Chondrocyte (in vitro differentiated cells): ENCODE data around the gene WFIKKN2. TPM values are rescaled to one million over a fixed set of nuclear protein-coding genes. Genes with fewer than 3 reads are reported as not detected.

Source experiments
- DNase-seq: peaks from one replicate; pipeline ENCODE4 v3.0.0; 2021; ENCODE audit warnings: mixed read lengths, low spot score
- H3K27ac Mint-ChIP-seq: one replicate; pipeline ENCODE4 v1.8.0; 2021; ENCODE audit warnings: mild to moderate bottlenecking, moderate library complexity, mixed read lengths; ENCODE audit not compliant: unreplicated experiment
- H3K27me3 Mint-ChIP-seq: 2 replicates; pipeline ENCODE4 v1.8.0; 2021; ENCODE audit warnings: low read depth, mixed read lengths
- H3K36me3 Mint-ChIP-seq: 2 replicates; pipeline ENCODE4 v1.8.0; 2021; ENCODE audit warnings: low read depth, mixed read lengths
- H3K4me1 Mint-ChIP-seq: 2 replicates; pipeline ENCODE4 v1.8.0; 2021; ENCODE audit warnings: low read depth, mild to moderate bottlenecking, mixed read lengths
- H3K4me3 Mint-ChIP-seq: one replicate; pipeline ENCODE4 v1.8.0; 2021; ENCODE audit warnings: mild to moderate bottlenecking, moderate library complexity, mixed read lengths; ENCODE audit not compliant: unreplicated experiment
- H3K9me3 Mint-ChIP-seq: 2 replicates; pipeline ENCODE4 v1.8.0; 2021; ENCODE audit warnings: low read depth, mixed read lengths
- total RNA-seq: library from RNA; stranded (reverse); gene quantifications from 3 replicates; pipeline ENCODE4 v1.2.1, GENCODE V29; 2021
- TF ChIP-seq, protein P1 (sequence below): fragments of 200-600 bp; sonication (generic); IDR thresholded peaks from 2 replicates; pipeline ENCODE4 v1.5.0; 2021; ENCODE audit warnings: antibody characterized with exemption, mild to moderate bottlenecking, moderate library complexity

The WFIKKN2 gene
- total RNA-seq, 1 donor from 2014 or later: 0.12 TPM

DNA sequence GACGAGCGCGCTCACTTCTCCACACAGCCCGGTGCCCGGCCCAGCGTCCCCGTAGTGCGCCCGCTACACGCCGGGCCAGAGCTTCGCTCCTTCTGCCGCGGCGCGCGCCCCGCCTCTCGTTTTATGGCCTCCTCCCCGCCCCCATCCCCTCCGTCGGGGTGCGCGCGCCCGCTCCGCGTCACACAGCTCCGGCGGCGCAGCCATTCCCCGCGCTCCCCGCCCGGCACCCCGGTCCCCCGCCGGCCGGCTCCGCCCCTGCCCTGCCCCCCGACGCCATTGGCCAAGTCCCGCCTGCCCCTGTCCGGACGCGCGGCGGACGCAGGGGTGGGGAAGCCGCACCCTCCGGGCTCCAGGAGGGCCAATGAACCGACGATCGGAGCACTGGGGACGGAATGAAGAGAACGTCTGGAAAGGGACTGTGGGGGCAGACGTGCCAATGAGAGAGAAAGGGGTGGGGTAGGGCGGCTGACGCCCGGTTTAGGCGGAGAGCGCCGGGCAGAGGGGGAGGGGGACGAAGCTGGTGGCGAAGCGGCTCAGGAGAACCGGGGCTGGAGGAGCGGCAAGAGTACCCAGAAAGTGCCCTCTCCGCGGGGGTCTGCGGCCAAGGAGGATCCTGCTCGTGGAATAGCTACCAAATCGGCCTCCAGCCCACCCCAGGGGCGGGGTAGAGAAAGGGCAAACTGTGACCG, 31.0 kb downstream of the WFIKKN2 start, which contains the start of gene TOB1:
TOB1 (minus strand) TSS at position 94 of the 689 bp plus-strand sequence. CDS start 2,337 bp downstream, outside the sequence.
- Mint-ChIP-seq H3K36me3 (peaks cover 14% of the 10 kb centered on the region), H3K27ac (peak within 1 kb of the TSS; percentile 98), H3K4me1 (peaks cover 41% of the 10 kb centered on the region), H3K4me3 (peak within 1 kb of the TSS; percentile 97), H3K27me3 (no peaks in the 10 kb centered on the region), H3K9me3 (no peaks in the 10 kb centered on the region)
- TF ChIP-seq, protein P1, sequence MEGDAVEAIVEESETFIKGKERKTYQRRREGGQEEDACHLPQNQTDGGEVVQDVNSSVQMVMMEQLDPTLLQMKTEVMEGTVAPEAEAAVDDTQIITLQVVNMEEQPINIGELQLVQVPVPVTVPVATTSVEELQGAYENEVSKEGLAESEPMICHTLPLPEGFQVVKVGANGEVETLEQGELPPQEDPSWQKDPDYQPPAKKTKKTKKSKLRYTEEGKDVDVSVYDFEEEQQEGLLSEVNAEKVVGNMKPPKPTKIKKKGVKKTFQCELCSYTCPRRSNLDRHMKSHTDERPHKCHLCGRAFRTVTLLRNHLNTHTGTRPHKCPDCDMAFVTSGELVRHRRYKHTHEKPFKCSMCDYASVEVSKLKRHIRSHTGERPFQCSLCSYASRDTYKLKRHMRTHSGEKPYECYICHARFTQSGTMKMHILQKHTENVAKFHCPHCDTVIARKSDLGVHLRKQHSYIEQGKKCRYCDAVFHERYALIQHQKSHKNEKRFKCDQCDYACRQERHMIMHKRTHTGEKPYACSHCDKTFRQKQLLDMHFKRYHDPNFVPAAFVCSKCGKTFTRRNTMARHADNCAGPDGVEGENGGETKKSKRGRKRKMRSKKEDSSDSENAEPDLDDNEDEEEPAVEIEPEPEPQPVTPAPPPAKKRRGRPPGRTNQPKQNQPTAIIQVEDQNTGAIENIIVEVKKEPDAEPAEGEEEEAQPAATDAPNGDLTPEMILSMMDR: no peak
- DNase-seq: peak; percentile 99

DNA sequence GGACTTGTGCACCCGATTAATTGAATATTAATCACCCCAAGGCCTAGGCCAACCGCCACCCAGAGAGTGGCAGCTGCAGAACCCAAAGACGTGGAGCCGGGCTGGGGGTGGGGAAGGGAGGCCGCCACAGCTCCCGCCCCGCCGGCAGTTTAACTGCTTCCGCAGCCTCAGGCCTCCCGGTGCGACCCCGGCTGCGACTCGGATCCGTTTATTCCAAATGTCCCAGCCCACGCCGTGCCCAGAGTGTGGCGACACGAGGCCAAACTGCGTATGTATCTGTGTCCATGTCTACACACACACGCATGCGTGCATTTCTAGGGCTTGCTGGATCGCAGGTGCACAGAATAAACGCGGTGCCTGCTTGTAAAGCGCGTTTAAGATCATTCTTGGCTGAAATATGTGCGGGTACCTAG, 31.6 kb downstream of the WFIKKN2 start:
- Mint-ChIP-seq H3K36me3 (peaks cover 8% of the 10 kb centered on the region), H3K4me1 (peaks cover 37% of the 10 kb centered on the region), H3K27me3 (no peaks in the 10 kb centered on the region), H3K27ac (peak overlapping the region; percentile 98), H3K9me3 (no peaks in the 10 kb centered on the region), H3K4me3 (peak overlapping the region; percentile 88)
- no peak for DNase-seq
- TF ChIP-seq, protein P1: no peak

DNA sequence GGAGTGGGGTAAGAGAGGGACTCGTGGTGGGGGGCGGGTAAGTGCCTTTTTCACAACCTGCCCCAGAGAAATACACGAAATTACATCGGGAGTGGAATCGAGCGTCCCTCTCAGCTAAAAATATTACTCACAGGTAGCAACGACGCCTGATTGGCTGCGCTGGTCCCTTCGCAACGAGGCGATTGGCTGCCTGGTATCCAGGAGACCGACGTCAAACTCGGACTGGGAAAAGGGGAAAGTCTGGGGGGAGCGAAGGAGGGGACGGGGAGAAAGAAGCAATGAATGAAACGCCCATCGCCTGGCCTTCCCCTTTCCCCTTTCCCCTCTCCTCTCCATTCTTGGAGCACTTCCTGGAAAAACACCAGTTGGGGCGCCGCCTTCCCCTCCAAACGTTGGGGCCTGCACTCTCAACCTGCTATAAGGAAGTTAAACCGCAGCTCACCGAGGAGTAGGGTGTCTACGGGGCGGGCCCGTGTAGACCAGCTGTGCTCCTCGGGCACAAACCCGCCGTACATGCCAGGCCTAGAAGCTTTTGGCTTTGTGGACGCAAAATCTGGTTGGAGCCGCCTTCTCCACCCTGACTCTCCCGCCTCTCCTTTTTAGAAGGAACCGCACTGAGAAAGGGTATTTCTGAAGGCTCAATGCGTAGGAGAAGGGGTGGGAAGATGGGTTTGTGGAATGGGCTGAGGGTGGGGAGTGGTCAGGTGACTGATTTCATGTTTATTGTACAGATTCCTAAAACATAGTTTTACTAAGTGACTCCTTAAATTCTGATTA, 32.2 kb downstream of the WFIKKN2 start:
- Mint-ChIP-seq H3K4me1 (peaks cover 37% of the 10 kb centered on the region), H3K27me3 (no peaks in the 10 kb centered on the region), H3K27ac (peak overlapping the region; percentile 98), H3K9me3 (no peaks in the 10 kb centered on the region), H3K36me3 (peaks cover 8% of the 10 kb centered on the region), H3K4me3 (peak overlapping the region; percentile 88)
- DNase-seq: peak; percentile 95
- TF ChIP-seq, protein P1: no peak

DNA sequence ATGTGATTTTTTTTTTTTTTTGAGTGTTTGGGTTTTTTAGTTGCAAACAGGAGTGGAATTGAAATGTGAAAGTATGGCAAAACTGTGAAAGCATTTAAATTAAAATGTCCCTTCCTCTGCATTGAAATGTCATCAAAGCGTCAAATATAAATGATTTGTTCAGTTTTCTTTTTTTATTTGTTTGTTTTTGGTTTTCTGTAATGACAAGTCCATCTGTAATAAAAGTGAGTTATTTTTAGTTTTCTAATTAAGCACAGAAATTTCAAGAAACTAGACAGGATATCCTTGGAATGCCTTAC, 32.7 kb downstream of the WFIKKN2 start:
- TF ChIP-seq, protein P1: no peak
- Mint-ChIP-seq H3K36me3 (peaks cover 5% of the 10 kb centered on the region), H3K9me3 (no peaks in the 10 kb centered on the region), H3K4me1 (peaks cover 33% of the 10 kb centered on the region), H3K27ac (peak overlapping the region; percentile 98), H3K27me3 (no peaks in the 10 kb centered on the region), H3K4me3 (peak overlapping the region; percentile 88)
- DNase-seq: no peak

DNA sequence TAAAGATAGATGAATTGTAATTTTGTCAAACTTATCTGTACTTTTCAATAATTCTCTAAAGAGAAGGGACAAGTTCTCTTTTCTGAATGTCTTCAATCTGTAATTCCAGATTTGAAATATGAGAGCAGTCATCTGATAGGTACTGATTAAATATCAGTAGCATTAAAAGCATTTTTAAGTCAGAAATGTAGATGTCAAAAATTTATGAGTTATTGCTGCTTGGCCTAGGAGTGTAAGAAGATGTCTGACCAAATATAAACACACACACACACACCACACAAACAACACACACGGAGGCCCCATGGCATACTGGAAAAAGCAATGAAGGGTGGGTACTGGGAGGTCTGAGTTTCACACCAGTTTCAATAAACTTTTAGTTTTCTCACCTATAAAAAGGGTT, 33.2 kb downstream of the WFIKKN2 start:
- H3K9me3 Mint-ChIP-seq: no peaks in the 10 kb centered on the region
- TF ChIP-seq, protein P1: no peak
- no peak for DNase-seq
- peaks cover 28% of the 10 kb centered on the region for H3K4me1 Mint-ChIP-seq
- H3K27ac Mint-ChIP-seq: peak overlapping the region; percentile 98
- H3K36me3 Mint-ChIP-seq: peaks cover 2% of the 10 kb centered on the region
- H3K4me3 Mint-ChIP-seq: peak overlapping the region; percentile 88
- no peaks in the 10 kb centered on the region for H3K27me3 Mint-ChIP-seq
